K562 treated with DMSO at 1 percent for 48 hours (cell line): Measurements from ENCODE around the gene RPL12. TPM values are rescaled to one million over a fixed set of nuclear protein-coding genes. Genes with fewer than 3 reads are reported as not detected.

ENCODE experiments used
- total RNA-seq: library from RNA; unstranded; fragments of 300-600 nt; gene quantifications from 2 replicates; pipeline ENCODE4 v1.2.3, GENCODE V29; 2022; ENCODE audit warnings: low replicate concordance; ENCODE audit errors: extremely low read depth

Gene RPL12
- total RNA-seq: 4,508 and 5,013 TPM in 2 replicates

GRCh38 chr9:127450830-127451607 is at the start of gene RPL12, which contains the start of gene LRSAM1:
Gene RPL12 (minus strand): TSS chr9:127451406. CDS start chr9:127451317, 89 bp downstream.
Gene LRSAM1 (plus strand): TSS chr9:127451510. CDS start chr9:127454528, 3,018 bp downstream.

GRCh38 chr9:127423934-127424675 is 27.1 kb downstream of the RPL12 start, which contains the start of gene ZNF79:
Gene ZNF79 (plus strand): TSS chr9:127424382. CDS start chr9:127424788, 406 bp downstream.

Other genes with a start within 250 kb of the RPL12 start
- gene GARNL3, start 186.6 kb downstream of the RPL12 start, total RNA-seq: not detected in 2 replicates
- not detected in 2 replicates for gene SLC2A8, start 54.2 kb downstream of the RPL12 start, total RNA-seq
- not detected in 2 replicates for gene ZNF79, start 27.0 kb downstream of the RPL12 start, total RNA-seq
- gene LRSAM1, start 104 bp upstream of the RPL12 start, total RNA-seq: not detected in 2 replicates
- not detected in 2 replicates for gene STXBP1, start 160.9 kb upstream of the RPL12 start, total RNA-seq